HEK293T (cell line): ENCODE results near the gene CCDC88C.

Experiments used
- CTCF ChIA-PET: fragments of 350-600 bp; formaldehyde crosslinking; extraction: SDS; loops from one replicate; lab custom pipeline; 2021; ENCODE audit warnings: antibody characterized with exemption, inconsistent platforms; lab: Yijun Ruan, JAX
- POLR2A ChIA-PET: fragments of 350-600 bp; formaldehyde crosslinking; extraction: SDS; loops from one replicate; lab custom pipeline; 2020; ENCODE audit warnings: antibody characterized with exemption, inconsistent platforms; lab: Yijun Ruan, JAX
- DNase-seq: peaks from one replicate; pipeline ENCODE4 v3.0.0; 2012; ENCODE audit warnings: mixed read lengths; ENCODE audit errors: extremely low spot score
- ARNT ChIP-seq: fragments of 450-650 bp; IDR thresholded peaks from 2 replicates; pipeline ENCODE4 v1.6.1; 2017; ENCODE audit warnings: mild to moderate bottlenecking
- BHLHE40 ChIP-seq: fragments of 450-650 bp; IDR thresholded peaks from 2 replicates; pipeline ENCODE4 v1.6.1; 2016; ENCODE audit warnings: mild to moderate bottlenecking, moderate library complexity, borderline replicate concordance
- CTBP1 ChIP-seq: fragments of 450-650 bp; IDR thresholded peaks from 2 replicates; pipeline ENCODE4 v1.6.1; 2016; ENCODE audit warnings: borderline replicate concordance
- ELF4 ChIP-seq: fragments of 450-650 bp; IDR thresholded peaks from 2 replicates; pipeline ENCODE4 v1.6.1; 2017; ENCODE audit warnings: antibody characterized with exemption
- FOXA1 ChIP-seq: fragments of 450-650 bp; IDR thresholded peaks from 2 replicates; pipeline ENCODE4 v1.6.1; 2016; ENCODE audit warnings: mild to moderate bottlenecking
- FOXK2 ChIP-seq: fragments of 450-650 bp; IDR thresholded peaks from 2 replicates; pipeline ENCODE4 v1.6.1; 2016; ENCODE audit warnings: mild to moderate bottlenecking
- FOXM1 ChIP-seq: fragments of 450-650 bp; IDR thresholded peaks from 2 replicates; pipeline ENCODE4 v1.6.1; 2017; ENCODE audit warnings: mild to moderate bottlenecking, borderline replicate concordance
- HDGF ChIP-seq: fragments of 450-650 bp; IDR thresholded peaks from 2 replicates; pipeline ENCODE4 v1.6.1; 2017; ENCODE audit warnings: antibody characterized with exemption, borderline replicate concordance
- L3MBTL2 ChIP-seq: fragments of 450-650 bp; conservative IDR thresholded peaks from 2 replicates; pipeline ENCODE4 v1.6.1; 2016; ENCODE audit warnings: mild to moderate bottlenecking
- LEF1 ChIP-seq: fragments of 450-650 bp; IDR thresholded peaks from 2 replicates; pipeline ENCODE4 v1.6.1; 2017; ENCODE audit warnings: mild to moderate bottlenecking, borderline replicate concordance
- NFRKB ChIP-seq: fragments of 450-650 bp; IDR thresholded peaks from 2 replicates; pipeline ENCODE4 v1.6.1; 2016; ENCODE audit warnings: mild to moderate bottlenecking, moderate library complexity
- PKNOX1 ChIP-seq: fragments of 450-650 bp; IDR thresholded peaks from 2 replicates; pipeline ENCODE4 v1.6.1; 2016
- SP1 ChIP-seq: fragments of 450-650 bp; IDR thresholded peaks from 2 replicates; pipeline ENCODE4 v1.6.1; 2017
- SUZ12 ChIP-seq: fragments of 450-650 bp; IDR thresholded peaks from 2 replicates; pipeline ENCODE4 v1.6.1; 2016; ENCODE audit warnings: mild to moderate bottlenecking
- TARDBP ChIP-seq: fragments of 450-650 bp; IDR thresholded peaks from 2 replicates; pipeline ENCODE4 v1.6.1; 2016
- ZNF384 ChIP-seq: fragments of 450-650 bp; IDR thresholded peaks from 2 replicates; pipeline ENCODE4 v1.6.1; 2016

CCDC88C gene

GRCh38 chr14:91396959-91397815, 20.4 kb downstream of the CCDC88C start:
- DNase-seq = no peak
- ChIA-PET POLR2A (no interaction called here), CTCF (interaction anchor here (0.7 kb wide), 1 partner anchor 1458 kb away, joined by 3 read pairs; no protein-coding TSS in a partner anchor)
- TF ChIP-seq BHLHE40 = no peak
- no peak for TF ChIP-seq SP1
- no peak for TF ChIP-seq FOXA1
- no peak for TF ChIP-seq ELF4
- TF ChIP-seq SUZ12 = no peak
- no peak for TF ChIP-seq L3MBTL2
- TF ChIP-seq ARNT = no peak
- no peak for TF ChIP-seq NFRKB
- no peak for TF ChIP-seq CTBP1
- no peak for TF ChIP-seq FOXM1
- no peak for TF ChIP-seq HDGF
- no peak for TF ChIP-seq TARDBP
- TF ChIP-seq LEF1 = no peak

- ChIA-PET CTCF (no interaction called here), POLR2A (no interaction called here)
- no peak for DNase-seq
- TF ChIP-seq SUZ12 (no peak), TARDBP (no peak), FOXK2 (no peak), ELF4 (no peak), FOXM1 (no peak), ZNF384 (no peak), CTBP1 (no peak), PKNOX1 (no peak), L3MBTL2 (no peak), BHLHE40 (no peak)
Observed at GRCh38 chr14:91396013-91396660, 21.5 kb downstream of the CCDC88C start.

GRCh38 chr14:91395466-91395865, 22.2 kb downstream of the CCDC88C start:
- POLR2A ChIA-PET = no interaction called here
- CTCF ChIA-PET = no interaction called here
- no peak for DNase-seq
- TF ChIP-seq LEF1 (no peak), L3MBTL2 (no peak), BHLHE40 (no peak), NFRKB (no peak), FOXK2 (no peak), ZNF384 (no peak)

GRCh38 chr14:91394105-91395081, 23.2 kb downstream of the CCDC88C start:
- CTCF ChIA-PET = no interaction called here
- POLR2A ChIA-PET = no interaction called here
- DNase-seq = no peak
- no peak for TF ChIP-seq NFRKB
- TF ChIP-seq SUZ12 = no peak
- no peak for TF ChIP-seq FOXK2
- TF ChIP-seq L3MBTL2 = no peak
- TF ChIP-seq ELF4 = no peak
- TF ChIP-seq FOXM1 = no peak
- no peak for TF ChIP-seq TARDBP
- TF ChIP-seq HDGF = no peak
- no peak for TF ChIP-seq LEF1
- no peak for TF ChIP-seq ZNF384
- TF ChIP-seq BHLHE40 = no peak
- TF ChIP-seq SP1 = no peak
- no peak for TF ChIP-seq PKNOX1
- no peak for TF ChIP-seq CTBP1

GRCh38 chr14:91392623-91393303, 24.9 kb downstream of the CCDC88C start:
- POLR2A ChIA-PET = no interaction called here
- CTCF ChIA-PET = no interaction called here

More at GRCh38 chr14:91392623-91393303, 24.9 kb downstream of the CCDC88C start:
- TF ChIP-seq ELF4 = no peak
- TF ChIP-seq NFRKB = no peak
- TF ChIP-seq SUZ12 = no peak
- no peak for TF ChIP-seq SP1
- TF ChIP-seq CTBP1 = no peak
- no peak for TF ChIP-seq ARNT
- TF ChIP-seq HDGF = no peak
- TF ChIP-seq ZNF384 = no peak
- no peak for TF ChIP-seq FOXA1
- no peak for TF ChIP-seq FOXM1
- TF ChIP-seq BHLHE40 = no peak
- no peak for TF ChIP-seq FOXK2
- TF ChIP-seq LEF1 = no peak
- TF ChIP-seq L3MBTL2 = no peak
- no peak for DNase-seq
